ENCODE data around the gene ALKBH6.
A peak's percentile ranks its signal among the peaks of the same experiment; 100 is the strongest.

ALKBH6 gene

DNA sequence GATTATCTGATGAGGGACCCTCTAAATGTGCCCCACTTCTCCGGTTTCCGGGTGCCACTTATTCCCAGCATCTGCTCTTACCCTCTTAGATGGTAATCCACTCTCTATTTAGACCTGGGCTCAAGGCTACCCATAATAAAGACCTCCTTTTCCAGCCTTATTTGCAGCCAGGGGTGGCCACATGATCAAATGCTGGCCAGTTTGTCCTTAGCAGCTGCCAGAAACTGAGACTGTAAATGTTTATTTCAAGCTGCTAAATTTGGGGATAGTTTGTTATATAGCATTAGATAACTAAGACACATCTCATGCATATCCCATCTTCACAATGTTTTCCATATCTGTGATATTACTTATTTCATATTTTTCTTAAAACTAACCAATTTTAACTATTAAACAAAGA lies 29.9 kb upstream of the ALKBH6 start:
- no peak for TF ChIP-seq GATA2 (IDR thresholded peaks at IDR 0.05; ENCODE audit: low read depth, low read length)
- no peak for TF ChIP-seq GATA3 (IDR thresholded peaks at IDR 0.05; ENCODE audit: low read depth, low read length)

DNA sequence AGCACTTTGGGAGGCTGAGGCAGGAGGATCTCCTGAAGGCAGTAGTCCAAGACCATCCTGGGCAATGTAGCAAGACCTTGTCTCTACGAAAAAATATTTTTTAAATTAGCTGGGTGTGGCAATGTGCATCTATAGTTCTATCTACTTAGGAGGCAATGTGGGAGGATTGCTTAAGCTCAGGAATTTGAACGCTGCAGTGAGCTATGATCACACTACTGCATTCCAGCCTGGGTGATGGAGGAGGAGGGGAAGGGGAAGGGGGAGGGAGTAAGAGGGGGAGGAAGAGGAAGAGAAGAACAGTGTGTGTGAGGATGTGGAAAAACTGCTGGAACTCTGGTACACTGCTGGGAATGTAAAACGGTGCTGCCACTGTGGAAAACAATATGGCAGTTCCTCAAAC lies 27.8 kb upstream of the ALKBH6 start:
- no peak for TF ChIP-seq GATA3 (IDR thresholded peaks at IDR 0.05; ENCODE audit: low read depth, low read length)
- TF ChIP-seq GATA2 (IDR thresholded peaks at IDR 0.05; ENCODE audit: low read depth, low read length), result no peak

DNA sequence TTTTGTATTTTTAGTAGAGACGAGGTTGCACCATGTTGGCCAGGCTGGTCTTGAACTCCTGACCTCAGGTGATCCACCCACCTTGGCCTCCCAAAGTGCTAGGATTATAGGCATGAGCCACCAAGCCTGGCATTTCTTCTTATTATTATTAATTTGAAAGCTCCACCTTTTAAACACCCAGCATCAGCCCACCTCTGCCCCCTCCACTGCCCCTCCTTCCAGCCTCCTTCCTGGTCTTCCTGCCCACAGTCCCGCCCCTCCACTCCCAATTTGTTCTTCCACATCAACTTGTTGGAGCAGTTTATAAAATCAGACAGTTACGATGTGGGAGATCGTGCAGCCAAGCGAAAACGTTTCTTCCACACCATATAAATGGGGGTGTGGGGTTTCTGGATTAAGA lies 26.5 kb upstream of the ALKBH6 start:
- TF ChIP-seq GATA3 (IDR thresholded peaks at IDR 0.05; ENCODE audit: low read depth, low read length) (no peak), GATA2 (IDR thresholded peaks at IDR 0.05; ENCODE audit: low read depth, low read length) (no peak)

DNA sequence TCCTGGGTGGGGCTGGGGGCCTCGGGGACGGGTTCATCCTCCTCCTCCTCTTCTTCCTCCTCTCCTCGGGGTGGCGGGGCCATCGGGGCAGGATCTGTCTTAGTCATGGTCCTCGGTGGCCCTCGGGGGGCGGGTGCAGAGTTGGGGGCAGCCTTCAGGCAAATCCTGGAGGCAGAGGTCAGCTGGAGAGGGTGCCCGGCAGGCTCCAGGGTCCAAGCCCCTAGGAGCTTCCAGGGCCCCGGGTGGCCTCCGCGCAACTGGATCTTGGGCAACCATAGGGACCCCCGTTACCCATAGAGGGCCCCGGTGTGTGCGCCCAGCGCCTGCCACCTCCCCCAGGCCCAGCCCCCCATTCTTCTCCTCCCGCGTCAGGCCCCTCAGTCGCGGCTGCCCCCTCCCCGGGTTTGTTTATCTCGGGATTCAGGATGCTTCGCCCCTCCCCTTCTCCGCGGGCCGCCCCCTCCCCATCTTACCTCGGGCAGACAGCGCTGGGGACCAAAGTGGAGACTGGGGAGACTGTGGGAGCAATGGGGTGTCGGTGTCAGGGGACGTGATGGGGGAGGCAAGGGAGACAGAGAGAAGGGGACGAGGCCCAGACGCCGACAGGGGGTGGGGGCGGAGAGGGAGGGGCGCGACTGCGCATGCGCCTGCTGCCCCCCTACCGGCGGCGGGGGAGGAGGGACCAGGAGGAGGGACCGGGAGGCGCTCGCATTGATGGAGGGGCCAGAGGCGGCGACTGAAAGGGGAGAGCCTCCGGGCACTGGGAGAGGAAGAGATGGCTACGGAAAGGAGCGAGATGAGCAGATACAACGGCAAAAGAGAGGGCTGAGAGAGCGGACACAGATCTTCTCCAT lies 18.5 kb upstream of the ALKBH6 start, which contains the start of gene CLIP3:
TSS of gene CLIP3 (minus strand) at position 623 of the 854 bp plus-strand sequence. CDS start at position 107, 516 bp downstream.
- TF ChIP-seq GATA2 (IDR thresholded peaks at IDR 0.05; ENCODE audit: low read depth, low read length), result peak; percentile 19; the same call in 1 of the 2 replicates
- TF ChIP-seq GATA3 (IDR thresholded peaks at IDR 0.05; ENCODE audit: low read depth, low read length), result no peak

DNA sequence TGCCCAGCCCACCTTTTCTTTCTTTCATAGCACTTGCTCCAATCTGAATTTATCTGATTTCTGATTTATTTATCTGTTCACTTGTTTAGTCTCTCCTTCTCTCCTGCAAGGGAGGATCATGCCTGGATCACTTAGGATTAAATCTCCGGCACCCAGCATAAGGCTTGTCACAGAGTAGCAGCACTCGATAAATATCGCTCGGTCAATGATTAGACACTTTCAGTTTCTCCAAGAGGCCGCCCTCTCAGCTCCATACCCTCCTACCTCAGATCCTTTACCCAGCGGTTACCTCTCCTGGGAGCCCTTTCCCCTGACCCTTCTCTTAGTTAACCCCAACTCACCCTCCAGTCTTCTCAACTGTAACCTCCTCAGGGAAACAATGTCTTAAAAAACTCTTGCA lies 17.3 kb upstream of the ALKBH6 start:
- TF ChIP-seq GATA2 (IDR thresholded peaks at IDR 0.05; ENCODE audit: low read depth, low read length), result no peak
- no peak for TF ChIP-seq GATA3 (IDR thresholded peaks at IDR 0.05; ENCODE audit: low read depth, low read length)

DNA sequence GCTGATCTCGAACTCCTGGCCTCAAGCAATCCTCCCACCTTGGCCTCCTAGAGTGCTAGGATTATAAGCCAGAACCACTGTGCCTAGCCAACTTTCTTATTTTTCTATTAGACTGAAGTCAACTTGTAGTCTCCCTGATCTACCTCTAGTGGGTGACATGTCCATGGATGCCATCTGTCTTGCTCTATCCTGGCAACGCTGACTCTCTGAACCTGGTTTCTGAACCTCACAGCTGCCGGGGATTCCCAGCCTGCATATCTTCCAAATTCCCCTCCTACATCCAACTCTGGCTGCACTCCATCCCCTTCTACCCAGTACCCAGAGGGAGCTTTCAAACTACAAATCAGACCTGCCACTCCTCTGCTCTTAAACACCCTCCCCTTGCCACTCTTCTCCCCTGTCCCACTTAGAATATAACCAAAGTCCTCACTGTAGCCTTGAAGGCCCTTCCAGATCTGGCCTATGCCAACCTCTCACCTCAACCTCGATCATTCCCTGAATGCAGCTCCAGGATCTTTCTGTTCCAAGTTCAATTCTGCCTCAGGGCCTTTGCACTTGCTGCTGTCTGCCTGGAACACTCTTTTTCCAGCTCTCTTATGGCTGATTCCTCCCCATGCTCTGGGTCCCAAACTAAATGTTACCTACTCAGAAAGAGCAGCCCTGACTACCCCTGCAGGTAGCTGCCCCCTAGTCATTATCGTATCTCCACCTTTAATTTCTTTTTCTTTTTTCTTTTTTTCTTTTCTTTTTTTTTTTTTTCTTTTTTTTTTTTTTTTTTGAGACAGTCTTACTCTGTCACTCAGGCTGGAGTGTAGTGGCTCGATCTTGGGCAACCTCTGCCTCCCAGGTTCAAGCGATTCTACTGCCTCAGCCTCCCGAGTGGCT lies 16.5 kb upstream of the ALKBH6 start:
- no peak for TF ChIP-seq GATA3 (IDR thresholded peaks at IDR 0.05; ENCODE audit: low read depth, low read length)
- no peak for TF ChIP-seq GATA2 (IDR thresholded peaks at IDR 0.05; ENCODE audit: low read depth, low read length)

DNA sequence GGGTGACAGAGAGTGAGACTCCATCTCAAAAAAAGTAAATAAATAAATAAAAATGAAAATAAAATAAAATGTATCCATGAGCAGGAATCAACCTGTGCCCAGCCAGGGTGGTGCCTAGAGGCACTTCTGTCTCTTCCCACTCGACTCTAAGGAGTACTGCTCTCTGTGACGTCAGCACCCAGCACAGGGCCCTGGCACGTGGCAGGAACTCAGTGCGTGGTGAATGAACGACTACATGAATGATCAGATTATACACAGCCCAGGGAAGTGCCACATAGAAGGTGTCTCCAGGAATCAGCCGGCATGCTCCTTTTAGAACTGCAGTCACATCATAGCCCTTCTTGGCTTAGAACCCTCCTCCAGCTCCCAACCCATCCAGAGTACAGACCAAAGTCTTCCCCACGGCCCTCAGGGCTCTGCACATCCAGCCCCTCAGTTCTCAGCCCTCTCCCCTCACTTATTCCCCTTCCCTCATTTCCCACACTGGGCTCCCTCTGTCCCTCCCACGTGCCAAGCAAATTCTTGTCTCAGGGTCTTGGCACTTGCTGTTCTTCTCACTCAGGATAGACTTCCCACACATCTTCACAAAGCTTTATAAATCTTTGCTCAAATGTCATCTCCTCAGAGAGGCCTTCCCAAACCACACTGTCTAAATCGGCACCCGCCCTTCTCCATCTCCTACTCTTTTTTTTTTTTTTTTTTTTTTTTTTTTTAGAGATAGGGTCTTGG lies 14.5 kb upstream of the ALKBH6 start:
- TF ChIP-seq GATA3 (IDR thresholded peaks at IDR 0.05; ENCODE audit: low read depth, low read length), result no peak
- TF ChIP-seq GATA2 (IDR thresholded peaks at IDR 0.05; ENCODE audit: low read depth, low read length), result no peak

DNA sequence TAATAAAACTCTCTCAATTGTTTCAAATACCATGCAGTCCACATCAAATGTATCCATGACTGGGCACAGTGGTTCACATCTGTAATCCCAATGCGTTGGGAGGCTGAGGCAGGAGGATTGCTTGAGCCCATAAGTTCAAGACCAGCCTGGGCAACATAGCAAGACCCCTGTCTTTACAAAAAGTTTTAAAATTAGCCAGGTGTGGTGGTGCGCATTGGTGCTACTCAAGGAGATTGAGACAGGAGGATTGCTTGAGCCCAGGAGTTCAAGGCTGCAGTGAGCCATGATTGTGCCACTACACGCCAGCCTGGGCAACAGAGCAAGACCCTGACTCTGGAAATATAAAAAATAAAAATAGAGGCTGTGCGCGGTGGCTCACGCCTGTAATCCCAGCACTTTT lies 13.7 kb upstream of the ALKBH6 start:
- no peak for TF ChIP-seq GATA2 (IDR thresholded peaks at IDR 0.05; ENCODE audit: low read depth, low read length)
- no peak for TF ChIP-seq GATA3 (IDR thresholded peaks at IDR 0.05; ENCODE audit: low read depth, low read length)

DNA sequence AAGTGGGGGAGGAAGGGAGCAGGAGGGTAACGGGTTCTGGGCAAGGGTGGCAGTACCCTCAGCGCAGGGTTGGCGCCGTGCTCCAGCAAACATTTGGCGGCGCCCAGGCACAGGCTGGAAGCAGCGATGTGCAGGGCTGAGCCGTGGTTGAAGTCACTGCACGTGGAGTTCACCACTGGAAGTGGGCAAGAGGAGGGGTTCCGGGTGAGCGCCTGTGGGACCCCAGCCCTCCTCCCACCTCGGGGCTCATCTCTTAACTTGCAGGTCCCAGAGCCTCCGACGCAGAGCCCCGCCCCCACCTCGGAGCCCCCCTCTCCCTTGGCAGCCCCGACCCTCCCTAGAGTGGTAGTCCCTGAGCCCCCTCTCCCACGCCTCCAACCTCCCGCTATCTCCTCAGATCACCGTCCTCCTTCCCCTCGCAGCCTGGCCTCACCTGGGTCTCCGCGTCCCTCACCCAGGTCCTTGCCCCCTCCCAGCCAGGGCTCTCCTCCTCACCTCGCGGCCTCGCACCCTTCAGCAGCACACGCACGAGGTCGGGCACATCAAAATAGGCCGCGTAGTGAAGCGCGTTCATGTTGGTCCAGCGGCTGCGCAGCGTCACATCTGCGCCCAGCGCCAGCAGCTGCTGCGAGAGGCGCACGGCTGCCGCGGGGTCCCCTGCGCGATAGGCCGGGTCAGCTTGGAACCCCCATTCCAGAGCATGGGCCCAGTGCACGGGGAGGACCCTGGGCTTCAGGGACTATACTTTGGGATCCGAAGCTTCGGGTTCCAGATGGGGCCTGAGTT lies 12.3 kb upstream of the ALKBH6 start:
- TF ChIP-seq GATA2 (IDR thresholded peaks at IDR 0.05; ENCODE audit: low read depth, low read length) (no peak), GATA3 (IDR thresholded peaks at IDR 0.05; ENCODE audit: low read depth, low read length) (no peak)

DNA sequence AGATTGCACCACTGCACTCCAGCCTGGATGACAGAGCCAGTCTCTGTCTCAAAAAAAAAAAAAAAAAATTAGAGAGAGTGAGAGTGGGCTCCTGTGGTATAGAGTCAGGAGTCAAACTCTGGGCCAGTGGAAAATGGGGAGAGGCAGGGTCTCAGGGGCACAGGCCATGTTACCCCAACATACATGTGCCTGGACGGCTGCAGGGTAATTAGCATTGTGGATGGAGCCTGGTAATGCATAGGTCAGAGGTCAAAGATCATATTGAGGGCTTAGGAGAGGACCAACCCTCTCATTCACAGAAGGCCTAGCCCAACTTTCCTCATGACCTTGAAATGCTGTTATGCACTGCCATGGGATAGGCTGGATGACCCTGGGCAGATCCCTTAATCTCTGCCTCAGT lies 11.5 kb upstream of the ALKBH6 start:
- TF ChIP-seq GATA2 (IDR thresholded peaks at IDR 0.05; ENCODE audit: low read depth, low read length) (no peak), GATA3 (IDR thresholded peaks at IDR 0.05; ENCODE audit: low read depth, low read length) (no peak)

DNA sequence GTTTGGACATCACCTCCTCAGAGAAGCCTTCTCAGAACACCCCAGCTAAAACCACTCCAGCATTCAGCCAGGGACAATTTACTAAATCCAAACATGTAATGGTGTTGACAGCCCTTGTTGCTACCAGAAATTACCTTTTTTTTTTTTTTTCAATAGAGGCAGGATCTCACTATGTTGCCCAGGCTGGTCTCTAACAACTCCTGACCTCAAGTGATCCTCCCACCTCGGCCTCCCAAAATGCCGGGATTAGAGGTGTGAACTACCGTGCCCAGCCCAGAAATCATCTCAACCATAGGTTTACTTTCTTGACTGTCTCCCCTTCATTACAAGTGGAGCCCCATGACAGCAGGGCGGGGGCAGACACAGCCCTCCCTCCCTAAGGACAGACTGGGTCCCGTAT lies 9.4 kb upstream of the ALKBH6 start:
- TF ChIP-seq GATA3 (IDR thresholded peaks at IDR 0.05; ENCODE audit: low read depth, low read length) (no peak), GATA2 (IDR thresholded peaks at IDR 0.05; ENCODE audit: low read depth, low read length) (no peak)

DNA sequence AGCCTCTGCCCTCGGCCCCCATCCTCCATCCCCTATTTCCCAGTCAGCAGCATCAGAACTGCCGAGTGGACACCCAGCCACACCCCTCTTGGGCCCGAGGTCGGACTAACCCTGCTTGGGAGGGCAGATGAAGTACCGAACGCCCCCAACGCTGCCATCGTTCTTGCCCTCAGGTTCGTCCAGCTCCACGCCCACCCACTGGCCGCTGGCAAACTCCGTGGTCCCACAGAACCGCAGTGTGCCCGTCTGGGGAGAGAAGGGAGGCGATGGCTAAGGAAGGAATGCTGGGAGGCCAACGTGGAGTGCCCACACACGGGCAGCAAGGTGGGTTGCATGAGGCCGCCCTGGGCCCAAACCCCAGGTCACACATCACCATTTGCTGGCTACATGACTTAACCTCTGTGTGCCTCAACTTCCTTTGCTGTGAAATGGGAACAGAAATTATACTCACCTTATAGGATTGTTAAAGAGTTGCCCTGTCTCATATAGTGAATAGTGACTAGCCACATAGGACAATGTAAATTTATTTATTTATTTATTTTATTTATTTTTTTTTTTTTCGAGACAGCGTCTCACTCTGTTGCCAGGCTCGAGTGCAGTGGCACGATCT lies 5.2 kb upstream of the ALKBH6 start:
- TF ChIP-seq GATA2 (IDR thresholded peaks at IDR 0.05; ENCODE audit: low read depth, low read length) (no peak), GATA3 (IDR thresholded peaks at IDR 0.05; ENCODE audit: low read depth, low read length) (no peak)

Measured in SH-SY5Y (cell line).